DND-41 (cell line): ENCODE measurements around the gene BAHCC1.

Source experiments
- CTCF ChIP-seq: IDR thresholded peaks from 2 replicates; pipeline ENCODE4 v1.5.1; 2012; ENCODE audit warnings: borderline replicate concordance, low read length, moderate library complexity, mild to moderate bottlenecking; ENCODE audit not compliant: poor library complexity, severe bottlenecking; ENCODE audit errors: extremely low read depth
- EZH2 ChIP-seq: IDR thresholded peaks from 3 replicates; pipeline ENCODE4 v1.6.1; 2012; ENCODE audit warnings: borderline replicate concordance, low read depth, mild to moderate bottlenecking, moderate library complexity, low read length, inconsistent platforms; ENCODE audit not compliant: severe bottlenecking

DNA sequence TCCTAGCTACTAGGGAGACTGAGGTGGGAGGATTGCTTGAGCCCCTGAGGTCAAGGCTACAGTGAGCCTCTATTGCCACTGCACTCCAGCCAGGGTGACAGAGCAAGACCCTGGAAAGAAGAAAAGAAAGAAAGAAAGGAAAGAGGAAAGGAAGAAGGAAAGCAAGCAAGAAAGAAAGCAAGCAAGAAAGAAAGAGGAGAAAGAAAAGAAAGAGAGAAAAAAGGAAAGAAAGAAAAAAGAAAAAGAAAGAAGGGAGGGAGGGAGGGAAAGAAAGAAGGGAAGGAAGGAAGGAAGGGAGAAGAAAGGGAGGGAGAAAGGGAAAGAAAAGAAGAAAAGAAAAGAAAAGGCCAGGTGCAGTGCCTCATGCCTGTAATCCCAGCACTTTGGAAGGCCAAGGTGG, 108.4 kb downstream of the BAHCC1 start:
- TF ChIP-seq CTCF: no peak
- no peak for TF ChIP-seq EZH2
